ENCODE measurements around the gene DIO3.
"Not testable (repeated sequence)": the region's sequence is repeated elsewhere in the genome, so short reads cannot be mapped to it uniquely, and the experiment has no call there.

Gene DIO3

DNA sequence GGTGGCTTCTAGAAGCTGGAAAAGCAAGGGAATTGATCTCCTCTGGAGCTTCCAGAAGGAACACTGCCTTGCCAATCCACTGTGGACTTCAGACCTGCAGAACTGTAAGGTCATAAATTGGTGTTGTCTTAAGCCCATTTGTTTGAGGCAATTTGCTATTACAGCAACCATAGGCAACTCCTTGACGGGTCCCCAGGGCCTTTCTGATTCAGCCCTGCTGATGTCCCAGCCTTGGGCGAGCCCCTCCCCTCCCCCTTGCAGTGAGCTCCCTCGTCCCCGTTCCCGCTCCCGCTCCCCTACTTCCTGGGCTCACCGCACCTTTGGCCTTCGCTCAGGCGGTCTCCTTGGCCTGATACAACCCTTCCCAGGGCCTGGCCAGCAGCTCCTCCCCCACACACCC, 18.9 kb upstream of the DIO3 start:
- no peak for DNase-seq (ENCODE audit: low spot score)

DNA sequence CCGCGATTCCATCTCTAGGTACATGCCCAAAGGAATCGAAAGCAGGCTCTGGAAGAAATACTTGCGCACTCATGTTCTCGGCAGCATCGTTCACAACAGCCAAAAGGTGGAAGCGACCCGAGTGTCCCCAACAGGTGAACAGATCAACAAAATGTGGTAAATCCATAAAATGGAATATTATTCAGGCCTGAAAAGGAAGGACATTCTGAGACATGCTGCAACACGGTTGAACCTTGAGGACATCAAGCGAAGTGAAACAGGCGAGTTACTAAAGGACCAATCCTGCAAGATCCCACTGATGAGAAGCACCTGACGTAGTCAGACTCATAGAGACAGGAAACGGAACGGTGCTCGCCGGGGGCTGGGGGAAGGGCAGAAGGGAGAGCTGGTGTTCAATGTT, 17.5 kb upstream of the DIO3 start:
- no peak for DNase-seq (ENCODE audit: low spot score)

DNA sequence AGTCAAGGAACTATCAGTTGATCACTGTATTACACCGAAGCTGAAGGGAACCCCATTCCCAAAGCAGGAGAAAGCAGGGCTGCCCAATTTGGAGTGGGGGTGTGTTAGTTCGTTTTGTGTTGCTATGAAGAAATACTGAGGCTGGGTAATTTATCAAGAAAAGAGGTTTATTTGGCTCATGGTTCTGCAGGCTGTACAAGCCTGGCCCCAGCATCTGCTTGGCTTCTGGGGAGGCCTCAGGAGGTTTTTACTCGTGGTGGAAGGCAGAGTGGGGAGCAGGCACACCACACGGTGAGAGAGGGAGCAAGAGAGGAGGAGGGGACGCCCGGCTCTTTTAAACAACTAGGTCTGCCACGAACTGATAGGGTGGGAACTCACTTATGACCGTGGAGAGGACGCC, 16.7 kb upstream of the DIO3 start:
- no peak for DNase-seq (ENCODE audit: low spot score)

DNA sequence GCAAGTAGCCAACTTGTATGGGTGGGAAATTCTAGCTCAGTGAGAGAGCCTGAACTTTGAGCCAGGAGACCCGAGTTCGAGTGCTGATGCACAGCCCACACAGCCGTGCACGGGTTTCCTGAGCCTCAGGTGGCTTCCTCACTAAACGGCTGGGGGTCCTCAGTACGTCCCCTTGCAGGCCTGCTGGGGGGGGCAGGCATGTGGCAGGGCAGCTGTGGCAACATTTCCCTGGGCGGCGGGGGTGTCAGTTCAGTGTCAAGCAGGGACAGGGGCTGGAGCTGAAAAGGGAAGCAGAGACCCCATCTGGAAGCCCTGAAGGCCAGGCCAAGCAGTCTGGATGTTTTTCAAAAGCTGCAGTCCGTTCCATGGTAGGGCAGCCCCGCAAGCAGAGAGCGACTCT, 14.6 kb upstream of the DIO3 start:
- no peak for DNase-seq (ENCODE audit: low spot score)

DNA sequence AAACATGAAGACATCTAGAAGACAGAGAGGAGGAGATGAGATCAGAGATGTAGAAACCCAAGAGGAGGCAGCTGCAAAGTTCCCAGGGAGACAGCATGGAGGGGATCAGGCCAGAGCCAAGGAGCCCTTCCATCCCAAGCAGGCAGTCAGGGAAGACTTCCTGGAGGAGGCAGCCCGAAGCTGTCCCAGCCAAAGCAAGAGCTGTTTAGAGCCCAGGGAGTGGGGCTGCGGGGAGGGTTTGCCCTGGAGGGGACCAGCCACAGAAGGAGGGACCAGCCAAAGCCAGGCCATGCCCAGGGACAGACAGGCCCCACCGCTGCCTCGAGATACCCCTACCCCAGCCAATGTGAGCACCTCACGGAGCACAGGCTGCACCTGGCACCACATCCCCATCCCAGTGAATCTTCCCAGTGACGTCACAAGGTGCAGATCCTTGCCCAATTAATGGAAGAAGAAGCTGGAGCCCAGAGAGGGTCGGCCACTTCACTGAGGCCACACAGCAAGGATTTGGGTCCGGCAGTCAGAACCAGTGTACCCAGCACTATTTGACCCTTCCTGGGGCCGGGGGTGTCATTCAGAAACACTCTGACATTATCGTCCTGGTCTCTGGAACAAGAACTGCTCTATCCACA, 14.1 kb upstream of the DIO3 start:
- no peak for DNase-seq (ENCODE audit: low spot score)

DNA sequence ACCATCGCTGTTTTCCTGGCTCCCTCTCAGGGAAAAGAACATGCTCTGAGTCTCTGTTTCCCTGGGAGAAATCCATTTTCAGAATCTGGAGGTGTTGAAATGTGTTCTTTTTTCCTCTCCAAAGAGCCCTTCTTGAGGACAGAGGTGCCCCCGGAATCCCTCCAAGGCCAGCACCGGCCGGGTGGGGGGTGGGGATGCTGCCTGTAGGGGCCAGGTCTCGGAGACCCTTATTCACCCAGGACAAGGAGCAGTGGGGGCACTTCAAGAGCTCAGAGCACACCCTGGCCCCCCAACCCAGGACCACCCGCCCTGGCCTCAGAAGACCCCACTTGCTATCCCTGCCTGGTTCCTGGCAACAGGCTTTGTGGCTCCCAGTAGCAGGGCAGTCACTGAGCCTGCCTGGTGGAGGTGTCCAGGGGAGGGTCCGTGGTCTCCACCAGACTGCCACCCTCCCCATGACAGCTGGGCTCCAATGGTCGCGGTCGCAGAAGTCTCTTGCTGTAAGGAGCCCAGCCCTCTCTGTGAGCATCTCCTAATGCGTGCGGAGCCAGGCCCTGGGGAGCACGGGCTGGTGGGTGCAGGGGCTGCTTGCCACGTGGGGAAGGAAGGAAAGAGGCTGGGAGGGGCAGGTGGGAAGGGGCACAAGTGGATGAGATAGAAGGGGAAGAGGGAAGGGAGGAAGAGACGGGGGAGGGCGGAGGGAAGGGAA, 13.2 kb upstream of the DIO3 start:
- no peak for DNase-seq (ENCODE audit: low spot score)

DNA sequence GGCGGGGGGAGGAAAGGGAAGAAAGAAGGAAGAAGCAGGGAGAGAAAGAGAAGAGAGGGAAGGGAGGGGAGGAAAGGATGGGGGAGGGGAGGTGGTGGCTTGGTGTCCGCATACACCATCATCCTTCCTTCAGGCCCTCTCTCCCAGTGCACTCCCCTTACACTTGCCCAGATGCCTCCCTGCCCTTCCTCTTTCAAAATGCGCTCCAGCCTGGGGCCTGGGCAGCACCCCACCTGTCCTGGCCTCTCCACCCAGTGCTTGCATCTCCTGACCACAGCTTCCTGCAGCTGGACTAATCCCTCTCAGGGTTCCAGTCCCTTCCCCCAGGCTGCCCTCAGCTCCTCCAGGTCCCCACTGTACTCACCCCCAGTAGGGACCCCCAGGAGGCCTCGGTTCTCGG, 12.6 kb upstream of the DIO3 start:
- no peak for DNase-seq (ENCODE audit: low spot score)

DNA sequence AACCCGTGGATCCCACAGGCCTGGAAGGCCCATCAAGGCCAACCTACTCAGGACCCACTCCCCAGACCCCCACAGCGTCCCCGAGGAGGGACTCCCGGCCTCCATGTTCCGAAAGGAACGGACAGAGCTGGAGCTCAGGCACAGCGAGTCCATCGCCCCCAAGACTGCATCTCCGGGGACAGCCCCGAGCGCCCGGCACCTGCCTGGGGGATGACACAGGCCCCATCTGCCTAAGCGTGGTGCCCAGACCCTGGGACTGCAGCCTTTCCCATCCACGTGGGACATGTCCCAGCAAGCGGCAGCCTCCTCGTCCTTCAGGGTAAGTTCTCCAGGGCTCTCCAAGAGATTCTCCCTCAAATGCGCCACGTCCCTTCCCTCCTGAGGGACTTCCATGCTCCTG, 12.1 kb upstream of the DIO3 start:
- no peak for DNase-seq (ENCODE audit: low spot score)

DNA sequence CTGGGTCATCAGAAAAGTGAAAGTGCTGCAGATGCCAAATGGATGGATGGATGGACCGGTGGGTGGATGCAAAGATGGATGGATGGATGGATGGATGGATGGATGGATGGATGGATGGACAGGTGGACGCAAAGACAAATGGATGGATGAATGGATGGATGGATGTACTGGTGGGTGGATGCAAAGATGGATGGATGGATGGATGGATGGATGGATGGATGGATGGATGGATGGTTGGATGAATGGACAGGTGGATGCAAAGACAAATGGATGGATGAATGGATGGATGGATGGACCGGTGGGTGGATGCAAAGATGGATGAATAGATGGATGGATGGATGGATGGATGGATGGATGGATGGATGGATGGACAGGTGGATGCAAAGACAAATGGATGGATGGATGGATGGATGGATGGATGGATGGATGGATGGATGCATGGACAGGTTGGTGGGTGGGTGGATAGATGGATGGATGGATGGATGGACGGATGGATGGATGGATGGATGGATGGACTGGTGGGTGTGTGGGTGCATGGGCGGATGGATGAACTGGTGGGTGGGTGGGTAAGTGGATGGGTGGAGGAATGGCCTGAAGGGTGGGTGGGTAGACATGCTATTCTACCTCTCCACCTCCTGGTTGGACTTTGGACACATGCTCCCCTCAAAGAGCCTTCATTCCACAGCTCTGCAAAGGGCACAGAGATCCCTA, 10.9 kb upstream of the DIO3 start:
- not testable (repeated sequence) for DNase-seq (ENCODE audit: low spot score)

DNA sequence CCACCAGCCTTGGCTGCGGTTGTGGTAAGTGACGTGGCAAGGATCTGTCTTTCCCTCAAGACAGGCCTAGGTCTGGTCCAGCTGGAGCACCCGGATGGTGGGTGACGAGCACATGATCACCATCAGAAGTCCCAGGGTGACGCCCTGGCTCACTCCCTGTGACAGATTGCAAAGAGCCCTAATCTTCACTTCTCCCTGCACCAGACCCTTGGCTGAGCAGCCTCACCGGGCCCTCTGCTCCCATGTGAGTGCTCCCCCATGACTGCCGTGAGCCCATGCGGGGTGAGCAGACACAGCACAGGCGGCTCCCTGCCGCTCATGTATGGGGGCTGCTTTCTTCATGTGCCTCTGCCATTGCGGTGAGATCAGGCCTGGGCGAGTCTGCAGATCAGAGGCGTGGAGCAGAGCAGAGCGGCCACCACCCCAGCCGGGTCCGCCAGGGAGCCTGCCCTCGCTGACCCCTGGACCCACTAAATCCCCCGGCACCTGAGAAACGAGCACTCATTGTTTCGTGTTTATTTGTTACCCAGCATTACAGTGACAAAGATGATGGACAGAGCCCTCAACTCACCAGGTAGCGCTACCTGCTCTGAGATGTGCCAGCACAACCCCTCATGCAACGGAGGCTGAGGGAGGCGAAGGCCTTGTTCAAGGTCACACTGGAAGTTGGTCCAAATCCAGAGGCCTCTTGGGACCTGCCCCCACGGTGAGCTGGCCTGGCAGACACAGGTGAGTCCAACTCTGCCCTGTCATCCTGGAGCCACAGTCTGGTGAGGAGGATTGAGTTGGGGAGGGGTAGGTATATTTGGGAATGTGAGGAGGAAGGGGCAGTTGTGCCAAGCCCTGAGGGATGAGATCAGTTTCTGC, 9.3 kb upstream of the DIO3 start:
- no peak for DNase-seq (ENCODE audit: low spot score)

DNA sequence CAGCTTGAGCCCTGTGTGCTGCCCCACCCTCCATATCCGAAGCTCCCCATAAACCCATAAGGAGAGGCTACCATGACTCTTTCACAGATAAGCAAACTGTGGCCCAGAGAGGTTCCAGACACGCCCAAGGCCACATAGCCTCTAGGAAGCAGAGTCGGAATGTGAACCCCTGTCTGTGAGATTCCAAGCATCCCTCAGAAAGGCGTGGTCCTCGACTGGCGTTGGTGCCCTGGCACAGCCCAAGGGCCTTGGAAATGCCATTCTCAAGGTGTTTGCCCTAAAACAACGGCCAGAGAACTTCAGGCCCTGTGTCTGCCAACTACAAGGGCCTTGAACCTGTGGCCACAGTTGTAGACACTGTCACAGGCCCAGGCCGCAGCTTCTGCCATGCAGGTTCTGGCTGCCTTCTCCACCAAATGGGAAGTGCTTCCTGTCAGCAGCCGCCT, 8.5 kb upstream of the DIO3 start:
- no peak for DNase-seq (ENCODE audit: low spot score)

DNA sequence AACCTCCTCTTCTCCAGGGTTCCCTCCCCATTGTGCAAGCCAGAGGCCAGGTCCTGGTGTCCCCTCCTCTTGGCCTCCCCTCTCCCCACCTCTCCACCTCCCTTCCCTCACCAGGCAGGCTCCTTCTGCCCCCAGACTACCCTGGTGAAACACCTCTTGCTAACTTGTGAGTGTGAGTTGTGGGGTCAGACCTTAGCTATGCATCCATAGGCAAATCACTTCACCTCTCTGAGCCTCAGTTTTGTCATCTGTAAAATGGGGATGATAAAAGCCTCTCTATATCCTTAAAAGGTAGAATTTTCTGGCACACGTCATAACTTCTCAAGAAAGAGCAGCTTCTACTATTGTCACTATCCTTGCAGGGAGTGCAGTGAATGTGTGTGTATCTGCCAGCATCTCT, 7.9 kb upstream of the DIO3 start:
- no peak for DNase-seq (ENCODE audit: low spot score)

DNA sequence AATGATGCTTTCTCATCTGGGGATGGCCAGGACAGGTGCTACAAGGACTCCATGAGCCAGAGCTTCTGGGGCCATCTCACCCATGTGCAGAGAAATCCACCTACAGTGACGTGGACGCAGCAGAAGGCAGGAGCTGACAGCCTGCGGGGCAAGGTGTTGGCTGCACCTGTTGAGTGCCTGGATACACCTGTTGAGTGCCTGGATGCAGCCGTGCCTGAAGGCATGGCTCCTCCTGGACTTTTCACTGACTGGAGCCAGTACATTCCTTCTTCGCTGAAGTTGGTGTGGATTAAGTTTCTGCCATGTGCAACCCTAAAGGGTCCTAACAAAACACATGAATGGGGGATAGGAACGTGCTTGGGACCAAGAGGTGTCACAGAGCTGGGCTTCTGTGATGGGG, 7.4 kb upstream of the DIO3 start:
- no peak for DNase-seq (ENCODE audit: low spot score)

DNA sequence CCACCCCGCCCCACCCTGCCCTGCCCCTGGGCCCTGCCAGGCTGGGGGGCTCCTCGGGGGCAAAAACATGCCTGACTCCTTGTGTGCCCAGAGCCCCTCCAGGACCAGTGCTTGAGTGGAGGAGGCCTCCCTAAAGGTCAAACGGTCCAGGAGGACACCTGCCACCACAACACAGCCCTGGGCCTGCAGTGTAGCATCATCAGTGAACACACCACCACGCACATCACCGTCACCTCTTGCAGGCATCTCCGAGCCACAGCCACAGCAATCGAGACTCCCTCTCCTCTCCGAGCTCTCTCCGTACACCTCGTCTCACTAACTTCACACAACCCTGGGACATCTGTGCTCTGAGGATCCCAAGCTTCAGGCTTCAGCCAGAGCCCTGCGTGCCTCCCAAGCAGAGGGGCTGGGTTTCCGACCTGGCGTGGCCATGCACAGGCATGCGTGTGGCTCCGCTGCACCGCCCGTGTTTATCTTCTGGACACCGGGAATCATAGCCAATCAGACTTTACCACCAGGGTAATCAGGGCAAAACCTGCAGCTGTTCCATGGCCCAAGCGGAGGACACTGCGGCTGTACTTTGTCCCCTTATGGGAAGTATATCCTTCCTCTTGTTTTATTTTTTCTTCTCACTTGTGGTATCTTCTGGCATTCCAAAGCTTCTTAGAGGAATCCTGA, 6.2 kb upstream of the DIO3 start:
- DNase-seq (ENCODE audit: low spot score), result no peak

DNA sequence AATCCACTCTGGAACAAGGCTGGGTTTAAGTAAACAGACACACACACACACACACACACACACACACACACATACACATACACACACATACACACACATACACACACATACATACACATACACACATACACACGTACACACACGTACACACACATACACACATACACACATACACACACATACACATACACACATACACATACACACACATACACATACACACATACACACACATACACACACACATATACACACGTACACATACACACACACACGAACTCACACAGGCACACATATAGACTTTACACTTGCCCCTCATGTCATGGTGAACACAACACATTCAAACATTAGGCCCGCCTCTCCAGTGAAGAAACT, 5.6 kb upstream of the DIO3 start:
- DNase-seq (ENCODE audit: low spot score), result not testable (repeated sequence)

DNA sequence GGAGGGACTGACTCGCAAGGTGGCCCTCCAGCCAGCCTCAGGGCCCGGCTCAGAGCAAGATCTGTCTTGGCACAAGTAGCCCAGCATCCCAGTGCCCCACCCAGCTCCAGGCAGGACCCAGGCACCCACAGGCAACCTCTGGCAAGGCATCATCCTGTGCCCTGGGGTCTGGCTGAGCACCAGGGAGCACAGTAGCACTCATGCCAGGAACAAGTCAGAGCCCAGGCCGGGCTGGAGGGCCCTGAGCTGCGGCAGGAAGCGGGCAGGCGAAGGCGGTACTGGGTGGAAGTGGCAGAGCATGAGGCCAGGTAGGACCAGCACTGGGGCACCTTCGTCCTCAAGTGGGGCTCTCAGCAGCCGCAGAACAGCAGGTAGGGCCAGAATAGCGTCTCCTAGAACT, 5.2 kb upstream of the DIO3 start:
- no peak for DNase-seq (ENCODE audit: low spot score)

DNA sequence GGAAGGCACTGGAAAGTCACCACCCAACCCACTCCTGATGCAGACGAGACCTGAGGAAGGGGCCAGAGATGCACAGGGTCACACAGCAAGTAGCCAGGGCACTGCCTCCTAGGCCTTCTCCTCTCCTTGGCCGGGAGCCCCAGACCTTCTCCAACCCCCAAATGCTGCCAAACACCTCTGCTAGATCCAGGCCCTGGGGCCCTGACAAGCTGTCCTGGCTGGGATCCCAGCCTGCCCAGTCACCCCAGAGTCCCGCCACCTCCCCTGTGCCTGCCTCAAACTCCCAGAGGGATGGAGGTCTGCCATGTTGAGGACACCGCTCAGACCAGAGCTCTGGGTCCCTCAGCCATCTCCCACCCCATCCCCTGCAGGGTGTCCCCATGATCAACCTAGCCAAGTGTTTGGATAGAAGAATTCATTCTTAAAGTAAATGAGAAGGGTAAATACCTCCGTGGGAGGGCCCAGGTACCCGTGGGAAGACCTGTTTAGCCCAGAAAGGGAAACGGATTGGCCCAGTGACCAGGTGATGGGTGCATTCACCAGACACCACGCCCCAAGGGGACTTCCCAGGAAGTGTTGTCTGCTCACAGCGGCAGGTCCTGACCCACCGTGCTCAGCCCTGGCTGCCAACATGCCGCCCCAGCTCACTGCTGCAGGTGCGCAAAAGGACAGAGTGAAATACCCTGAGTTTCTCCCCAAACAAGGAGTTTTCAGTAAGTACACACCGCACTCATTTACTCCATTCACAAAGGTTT, 4.6 kb upstream of the DIO3 start:
- no peak for DNase-seq (ENCODE audit: low spot score)

DNA sequence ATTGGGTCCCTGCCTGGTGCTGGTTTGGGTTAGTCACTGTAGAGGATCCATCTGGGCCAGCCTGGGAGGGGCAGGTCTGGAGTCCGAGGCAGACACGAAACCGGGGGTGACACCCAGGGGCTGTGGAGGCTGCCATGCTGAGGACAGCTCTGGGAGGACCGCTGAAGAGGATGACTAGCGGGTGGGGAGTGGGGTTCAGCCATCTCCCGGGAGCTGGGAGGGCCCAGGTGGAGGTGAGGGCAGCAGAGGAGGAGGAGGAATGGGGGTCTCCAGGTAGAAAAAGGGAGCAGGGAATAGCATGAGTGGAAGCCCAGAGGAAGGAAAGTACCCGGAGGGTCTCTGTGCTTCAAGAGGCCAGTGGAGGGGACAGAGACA, 4.0 kb upstream of the DIO3 start:
- no peak for DNase-seq (ENCODE audit: low spot score)

DNA sequence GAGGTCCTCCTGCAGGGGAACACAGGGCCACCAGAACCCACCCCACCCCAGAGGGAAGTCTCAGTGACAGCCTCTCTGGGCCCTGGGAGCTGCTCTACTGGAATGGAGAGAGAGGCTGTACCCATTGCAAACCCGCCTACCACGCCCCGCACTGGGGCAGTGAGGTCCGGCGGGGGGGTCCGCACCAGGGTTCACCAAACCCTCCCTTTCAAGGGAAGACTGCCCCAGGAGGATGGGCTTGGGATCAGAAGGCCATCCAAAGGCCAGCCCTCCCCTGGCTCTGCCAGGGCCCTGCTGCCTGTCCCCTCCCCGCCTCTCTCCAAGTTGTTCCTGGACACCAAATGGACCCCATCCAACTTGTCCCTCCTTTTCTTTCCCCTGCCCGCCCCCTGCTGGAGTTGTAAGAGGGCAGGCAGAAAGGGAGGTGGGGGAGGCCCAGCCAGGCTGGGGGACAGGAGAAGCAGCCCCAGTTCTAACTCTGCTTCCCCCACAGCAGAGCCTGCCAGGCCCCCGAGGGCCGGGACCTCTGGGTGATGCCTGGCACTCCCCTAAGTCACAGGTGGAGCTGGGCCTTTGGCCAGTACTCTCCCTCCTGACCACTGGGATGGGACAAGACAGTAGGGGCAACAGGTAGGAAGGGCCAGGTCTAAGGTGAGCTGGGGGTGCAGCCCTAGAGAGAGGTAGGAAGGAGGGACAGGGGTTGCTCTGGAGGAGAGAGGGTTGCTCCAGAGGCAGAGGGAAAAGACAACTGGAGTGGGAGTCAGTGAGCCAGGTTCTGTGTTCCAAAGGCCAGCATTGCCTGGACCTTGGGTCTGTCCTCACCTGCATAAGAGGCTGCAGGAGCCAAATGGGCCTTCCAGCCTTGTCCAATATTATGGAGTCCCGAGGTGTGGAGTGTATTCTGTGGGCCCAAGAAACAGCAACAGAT, 3.2 kb upstream of the DIO3 start:
- no peak for DNase-seq (ENCODE audit: low spot score)

DNA sequence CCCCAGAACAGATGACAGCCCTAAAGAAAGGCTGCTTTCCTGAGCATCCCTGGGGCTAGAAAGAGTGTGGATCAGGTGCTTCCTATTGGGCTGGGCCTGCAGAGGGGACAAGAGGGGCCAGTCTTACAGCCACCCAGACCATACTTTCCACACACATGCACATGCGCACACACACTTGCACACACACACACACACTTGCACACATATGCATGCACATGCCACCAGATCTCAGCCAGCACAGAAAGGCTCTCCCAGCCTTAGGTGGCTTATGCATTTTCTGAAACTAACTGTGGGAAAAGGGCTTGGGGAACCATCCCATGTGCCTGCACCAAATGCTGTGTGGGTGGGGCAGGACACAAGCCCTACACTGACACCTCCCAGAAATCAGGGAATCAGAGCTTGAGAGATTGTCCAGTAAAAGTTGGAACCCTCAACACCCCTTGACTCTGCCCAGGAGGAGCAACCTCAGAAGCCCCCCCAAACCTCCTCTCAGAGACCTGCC, 2.5 kb upstream of the DIO3 start:
- no peak for DNase-seq (ENCODE audit: low spot score)
